Fibroblast of lung (primary cell): Measurements from ENCODE around the gene C1QTNF1.

Experiments used
- EZH2 ChIP-seq: IDR thresholded peaks from 2 replicates; pipeline ENCODE4 v1.5.1; 2012; ENCODE audit warnings: low read length, control low read depth, mild to moderate bottlenecking; ENCODE audit errors: missing control alignments
- TF ChIP-seq, protein P1 (sequence below), 2 donors: IDR thresholded peaks in 1 of 2; conservative IDR thresholded peaks in 1 of 2; 1 replicate in 1 of 2; 2 replicates in 1 of 2; pipeline ENCODE4 v1.5.1; 2011 to 2012; ENCODE audit warnings: low read length in 2 of 2, control low read depth in 1 of 2, inconsistent platforms in 1 of 2, low read depth in 1 of 2, mild to moderate bottlenecking in 1 of 2

DNA sequence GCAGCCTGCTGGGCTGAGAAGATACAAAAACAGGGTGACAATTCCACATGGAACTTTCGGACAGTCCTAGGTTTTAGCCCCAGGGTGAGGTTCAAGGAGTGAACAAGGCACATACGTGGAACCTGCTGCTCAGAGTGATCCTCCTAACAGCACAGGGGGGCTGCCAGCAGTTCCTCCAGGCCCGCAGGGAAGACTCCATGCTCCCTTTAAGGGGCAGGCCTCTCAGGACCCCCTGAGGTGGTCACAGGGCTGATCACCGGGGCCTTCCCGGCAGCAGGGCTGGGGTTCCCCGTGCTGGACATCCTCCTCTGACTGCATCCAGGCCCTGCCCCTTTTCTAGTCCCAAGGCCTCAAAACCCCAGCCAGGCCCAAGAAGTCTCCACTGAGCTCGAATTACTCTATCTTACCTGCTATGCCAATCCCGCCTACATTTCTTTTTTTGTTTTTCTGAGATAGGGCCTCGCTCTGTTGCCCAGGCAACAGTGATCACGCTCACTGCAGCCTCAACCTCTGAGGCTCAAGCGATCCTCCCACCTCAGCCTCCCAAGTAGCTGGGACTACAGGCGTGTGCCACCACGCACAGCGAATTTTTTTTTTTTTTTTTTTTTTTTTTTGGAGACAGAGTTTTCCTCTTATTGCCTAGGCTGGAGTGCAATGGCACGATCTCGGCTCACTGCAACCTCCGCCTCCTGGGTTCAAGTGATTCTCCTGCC, 24.8 kb upstream of the C1QTNF1 start:
- TF ChIP-seq, protein P1, sequence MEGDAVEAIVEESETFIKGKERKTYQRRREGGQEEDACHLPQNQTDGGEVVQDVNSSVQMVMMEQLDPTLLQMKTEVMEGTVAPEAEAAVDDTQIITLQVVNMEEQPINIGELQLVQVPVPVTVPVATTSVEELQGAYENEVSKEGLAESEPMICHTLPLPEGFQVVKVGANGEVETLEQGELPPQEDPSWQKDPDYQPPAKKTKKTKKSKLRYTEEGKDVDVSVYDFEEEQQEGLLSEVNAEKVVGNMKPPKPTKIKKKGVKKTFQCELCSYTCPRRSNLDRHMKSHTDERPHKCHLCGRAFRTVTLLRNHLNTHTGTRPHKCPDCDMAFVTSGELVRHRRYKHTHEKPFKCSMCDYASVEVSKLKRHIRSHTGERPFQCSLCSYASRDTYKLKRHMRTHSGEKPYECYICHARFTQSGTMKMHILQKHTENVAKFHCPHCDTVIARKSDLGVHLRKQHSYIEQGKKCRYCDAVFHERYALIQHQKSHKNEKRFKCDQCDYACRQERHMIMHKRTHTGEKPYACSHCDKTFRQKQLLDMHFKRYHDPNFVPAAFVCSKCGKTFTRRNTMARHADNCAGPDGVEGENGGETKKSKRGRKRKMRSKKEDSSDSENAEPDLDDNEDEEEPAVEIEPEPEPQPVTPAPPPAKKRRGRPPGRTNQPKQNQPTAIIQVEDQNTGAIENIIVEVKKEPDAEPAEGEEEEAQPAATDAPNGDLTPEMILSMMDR (conservative IDR thresholded peaks at IDR 0.05 in 1 of 2, IDR thresholded peaks at IDR 0.05 in 1 of 2; ENCODE audit: low read depth in 1 of 2, low read length in 2 of 2), result no peak
- no peak for TF ChIP-seq EZH2
